ENCODE data around the gene PTPRN2.
"Not testable (repeated sequence)": the region's sequence is repeated elsewhere in the genome, so short reads cannot be mapped to it uniquely, and the experiment has no call there.

PTPRN2 gene

DNA sequence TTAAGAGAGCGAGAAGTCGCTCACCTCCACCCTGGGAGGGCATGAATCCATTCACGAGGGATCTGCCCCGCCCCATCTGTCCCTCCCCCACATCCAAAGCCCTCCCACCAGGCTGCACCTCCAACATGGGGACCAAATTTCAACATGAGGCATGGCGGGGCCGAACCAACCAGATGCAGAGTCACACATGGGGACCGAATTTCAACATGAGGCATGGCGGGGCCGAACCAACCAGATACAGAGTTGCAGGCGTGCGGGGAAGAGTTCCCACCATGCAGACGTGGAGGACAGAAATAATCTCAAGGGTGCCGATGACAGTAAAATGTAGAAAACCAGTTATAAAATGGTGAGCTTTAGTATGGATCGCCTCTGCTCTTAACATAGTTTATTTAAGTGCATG, 686.5 kb downstream of the PTPRN2 start:
- DNase-seq (ENCODE audit: low read depth), result no peak

DNA sequence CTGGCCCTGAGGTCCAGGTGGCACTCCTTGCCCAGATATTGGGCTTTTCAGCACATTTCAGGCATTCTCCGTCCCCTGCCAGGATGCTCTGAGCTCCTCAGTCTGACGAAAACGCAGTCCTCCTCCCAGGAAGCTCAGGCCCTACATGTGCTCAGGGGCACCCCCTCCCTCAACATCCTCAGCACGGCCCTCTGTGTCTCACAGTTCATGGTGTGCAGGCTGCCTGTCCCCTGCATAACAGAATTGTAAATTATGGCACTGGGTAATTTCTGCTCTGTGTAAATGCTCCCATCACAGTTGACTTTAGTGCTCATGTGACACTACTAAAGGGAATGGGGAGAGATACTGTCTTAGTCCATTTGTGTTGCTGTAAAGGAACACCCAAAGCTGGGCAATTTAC, 687.1 kb downstream of the PTPRN2 start:
- DNase-seq (ENCODE audit: low read depth), result no peak

- no peak for DNase-seq (ENCODE audit: low read depth)
These were observed 687.6 kb downstream of the PTPRN2 start for GRCh38 chr7:157900011-157900410.

DNA sequence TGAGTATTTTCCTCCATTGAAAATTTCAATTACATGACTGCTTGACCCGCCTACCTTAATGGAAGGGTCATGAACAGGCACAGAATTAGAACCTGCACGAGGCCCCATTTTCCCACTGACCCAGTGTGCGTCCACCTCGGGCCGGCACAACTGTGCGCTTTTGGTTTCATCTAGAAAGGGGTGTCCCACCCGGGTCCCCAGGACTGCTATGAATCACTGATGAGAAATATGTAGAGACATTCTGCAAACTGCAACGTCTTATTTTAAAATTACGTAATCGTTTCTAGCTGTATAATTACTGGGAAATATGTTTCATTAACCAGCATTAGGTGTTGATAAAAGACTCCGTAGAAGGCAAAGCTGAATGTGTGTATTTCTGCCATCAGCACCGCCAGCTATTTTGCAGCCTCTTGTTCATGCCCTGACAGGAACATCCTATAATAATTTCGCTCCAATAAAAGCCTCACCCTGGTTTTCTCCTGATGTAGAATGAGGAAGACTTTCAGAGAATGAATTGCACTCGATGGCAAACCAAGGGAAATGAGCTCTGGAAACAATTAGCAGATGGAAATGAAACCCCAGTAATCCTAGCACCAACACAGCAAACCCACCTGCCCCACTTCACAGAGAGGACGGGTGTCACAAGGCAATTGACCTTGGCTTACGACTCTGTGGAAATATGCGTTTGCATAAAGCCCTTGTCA, 688.7 kb downstream of the PTPRN2 start:
- no peak for DNase-seq (ENCODE audit: low read depth)

DNA sequence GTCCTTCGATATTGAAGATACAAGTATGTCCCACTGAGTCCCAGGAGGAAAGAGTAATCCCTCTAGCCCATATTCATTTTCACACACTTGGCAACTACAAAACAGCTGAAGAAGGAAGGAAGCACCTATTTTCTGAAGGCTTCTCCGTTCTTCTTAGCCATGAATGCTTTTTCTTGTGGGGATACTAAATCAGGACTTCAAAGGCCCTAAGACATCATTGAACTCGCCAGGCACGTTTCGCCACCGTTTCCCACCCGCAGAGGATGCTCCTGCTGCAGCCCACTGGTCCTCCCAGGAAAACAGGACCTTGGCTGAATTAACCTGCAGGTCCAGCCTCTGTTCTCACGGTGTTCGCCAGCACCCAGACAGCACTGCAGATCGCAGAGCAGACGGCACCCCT, 689.4 kb downstream of the PTPRN2 start:
- DNase-seq (ENCODE audit: low read depth), result no peak

DNA sequence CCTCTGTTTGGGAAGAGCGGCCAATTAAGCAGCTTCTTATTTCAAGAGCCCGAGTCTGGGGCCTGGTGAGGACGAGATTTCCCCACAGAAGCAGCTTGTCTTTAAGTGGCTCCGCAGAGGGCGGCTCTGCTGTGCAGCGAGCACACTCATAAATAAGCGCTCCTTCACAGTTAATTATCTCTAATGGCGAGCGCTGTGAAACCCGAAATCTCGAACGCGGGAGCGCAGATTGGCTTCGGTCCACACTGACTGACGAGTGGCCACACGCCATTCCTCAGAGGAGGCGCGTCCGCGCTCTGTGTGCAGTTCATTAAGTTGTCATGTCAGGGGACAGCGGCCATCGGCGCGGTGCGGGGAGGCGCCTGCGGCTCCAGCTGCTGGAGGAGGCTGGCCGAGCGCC, 689.9 kb downstream of the PTPRN2 start:
- DNase-seq (ENCODE audit: low read depth), result no peak

DNA sequence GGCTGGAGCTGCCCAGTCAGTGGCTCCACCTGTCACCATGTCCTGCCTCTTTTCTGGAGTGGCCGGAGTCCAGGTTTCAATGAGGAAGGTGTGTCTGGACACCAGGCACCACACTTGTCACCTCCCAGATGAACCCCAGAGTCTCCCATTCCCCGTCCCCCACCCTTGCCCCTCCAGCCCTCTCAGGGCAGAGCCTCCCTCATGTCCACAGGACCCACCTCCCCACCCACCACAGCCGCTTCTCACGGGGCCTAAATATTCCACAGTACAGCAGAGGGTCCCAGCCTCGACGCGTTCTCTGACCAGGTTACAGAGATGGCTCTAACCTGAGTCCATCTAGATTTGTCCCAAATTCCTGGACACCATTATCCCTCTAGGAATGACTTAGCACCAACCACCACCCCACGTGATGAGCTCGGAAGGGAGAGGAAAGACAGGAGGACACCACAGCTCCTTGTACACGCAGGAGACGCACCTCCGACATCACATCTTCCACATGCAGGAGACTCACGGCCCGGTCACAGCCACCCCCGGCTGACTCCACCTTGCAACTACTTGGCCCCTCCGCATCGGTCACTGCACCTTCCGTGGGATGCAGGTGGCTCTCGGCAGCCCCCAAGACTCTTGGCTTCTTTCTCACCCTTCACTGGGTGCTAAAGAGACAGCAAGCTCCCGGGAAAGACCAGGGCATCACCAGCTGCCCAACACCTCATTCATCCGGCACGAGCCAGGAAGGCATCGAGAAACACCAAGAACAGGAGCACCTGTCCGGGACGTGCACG, 690.7 kb downstream of the PTPRN2 start:
- DNase-seq (ENCODE audit: low read depth), result no peak

DNA sequence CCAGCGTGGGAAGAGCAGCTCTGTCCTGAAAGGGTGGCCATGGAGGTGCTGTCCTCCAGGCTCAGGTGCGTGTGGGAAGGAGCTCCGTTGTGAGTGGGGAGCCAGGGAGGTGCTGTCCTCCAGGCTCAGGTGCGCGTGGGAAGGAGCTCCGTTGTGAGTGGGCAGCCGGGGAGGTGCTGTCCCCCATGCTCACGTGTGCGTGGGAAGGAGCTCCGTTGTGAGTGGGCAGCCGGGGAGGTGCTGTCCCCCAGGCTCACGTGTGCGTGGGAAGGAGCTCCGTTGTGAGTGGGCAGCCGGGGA, 691.3 kb downstream of the PTPRN2 start:
- not testable (repeated sequence) for DNase-seq (ENCODE audit: low read depth)

DNA sequence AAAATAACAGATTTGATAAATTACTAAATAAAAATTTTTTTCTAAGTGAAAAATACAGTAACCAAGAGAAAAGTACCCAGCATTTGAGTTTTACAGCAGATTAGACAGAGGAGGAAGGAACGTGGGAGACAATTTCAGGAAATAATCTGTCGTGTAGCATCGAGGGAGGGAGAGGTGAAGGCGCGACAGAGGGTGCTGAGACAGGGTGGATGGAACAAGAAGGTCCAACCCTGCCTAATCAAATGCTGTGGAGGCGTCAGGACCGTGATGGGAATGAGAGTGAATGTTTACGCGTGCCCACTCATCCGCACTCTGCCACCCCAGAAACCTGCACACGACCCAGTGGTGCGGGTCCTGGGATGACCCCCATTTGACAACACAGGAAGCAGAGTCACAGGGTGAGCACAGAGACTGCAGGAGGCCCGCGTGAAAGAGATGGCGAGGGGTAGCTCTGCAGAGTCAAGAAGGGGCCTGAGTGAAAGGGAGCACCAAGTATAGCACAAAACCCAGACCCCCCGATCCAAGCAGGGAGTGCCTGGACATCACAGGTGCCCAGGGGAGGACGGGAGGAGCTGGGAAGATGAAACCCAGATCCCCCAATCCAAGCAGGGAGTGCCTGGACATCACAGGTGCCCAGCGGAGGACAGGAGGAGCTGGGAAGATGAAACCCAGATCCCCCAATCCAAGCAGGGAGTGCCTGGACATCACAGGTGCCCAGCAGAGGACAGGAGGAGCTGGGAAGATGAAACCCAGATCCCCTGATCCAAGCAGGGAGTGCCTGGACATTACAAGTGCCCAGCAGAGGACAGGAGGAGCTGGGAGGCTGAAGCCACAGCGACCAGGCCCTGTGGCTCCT, 691.9 kb downstream of the PTPRN2 start:
- no peak for DNase-seq (ENCODE audit: low read depth)

- DNase-seq (ENCODE audit: low read depth), result not testable (repeated sequence)
These were observed 692.5 kb downstream of the PTPRN2 start for GRCh38 chr7:157895098-157895497.

DNA sequence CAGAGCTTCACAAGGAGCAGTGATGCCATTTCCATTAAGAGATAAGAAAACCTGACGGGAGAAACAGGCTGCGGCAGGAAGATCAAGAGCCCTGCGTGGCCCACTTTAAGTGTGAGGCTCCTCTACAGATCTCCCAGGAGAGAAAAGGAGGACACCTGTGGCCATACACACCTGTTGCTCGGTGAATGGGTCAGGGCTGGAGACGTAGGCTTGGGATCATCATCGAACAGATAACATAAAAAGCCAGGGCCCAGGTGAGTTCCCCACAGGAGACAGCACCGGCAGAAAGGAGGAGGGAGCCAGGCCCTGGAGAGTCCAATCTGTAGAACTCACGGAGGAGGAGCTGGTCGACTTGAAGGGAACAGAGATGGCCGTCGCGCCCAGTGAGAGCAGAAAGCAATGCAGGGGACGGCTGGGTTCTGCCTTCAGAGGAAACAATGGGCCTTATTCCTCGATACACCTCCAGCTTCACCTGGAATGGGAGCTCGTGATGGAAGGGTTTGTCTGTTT, 694.0 kb downstream of the PTPRN2 start:
- DNase-seq (ENCODE audit: low read depth), result no peak

DNA sequence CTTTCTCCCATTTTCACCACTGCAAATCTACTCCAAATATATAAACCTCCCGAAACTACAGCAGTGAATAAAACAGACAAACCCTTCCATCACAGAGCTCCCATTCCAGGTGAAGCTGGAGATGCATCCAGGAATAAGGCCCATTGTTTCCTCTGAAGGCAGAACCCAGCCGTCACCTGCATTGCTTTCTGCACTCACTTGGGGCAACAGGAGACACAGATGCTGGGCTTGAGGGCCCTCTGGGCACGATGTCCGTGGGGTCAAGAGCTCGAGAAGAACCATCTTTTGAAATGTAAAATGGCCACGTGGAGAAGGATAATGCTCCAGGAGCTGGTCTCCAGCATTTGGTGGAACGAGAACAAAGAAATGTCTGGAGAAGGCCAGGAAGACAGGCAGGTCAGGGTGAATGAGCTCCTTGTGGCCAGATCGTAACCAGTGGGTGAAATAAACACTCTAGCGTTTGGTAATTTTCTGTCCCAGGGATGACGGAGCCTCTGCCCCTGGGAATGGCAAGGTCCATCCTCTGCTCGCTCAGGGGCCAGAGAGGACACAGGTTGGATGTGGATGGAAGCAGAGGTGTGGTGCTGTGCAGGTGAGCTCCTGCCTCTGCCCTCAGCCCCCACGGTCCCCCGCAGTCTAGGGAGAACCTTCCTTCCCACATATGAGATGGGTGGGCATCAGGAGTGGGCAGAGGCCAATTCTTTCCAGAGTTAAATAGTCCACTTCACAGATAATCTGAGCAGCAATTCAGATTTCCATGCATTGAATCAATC, 694.7 kb downstream of the PTPRN2 start:
- DNase-seq (ENCODE audit: low read depth), result no peak

DNA sequence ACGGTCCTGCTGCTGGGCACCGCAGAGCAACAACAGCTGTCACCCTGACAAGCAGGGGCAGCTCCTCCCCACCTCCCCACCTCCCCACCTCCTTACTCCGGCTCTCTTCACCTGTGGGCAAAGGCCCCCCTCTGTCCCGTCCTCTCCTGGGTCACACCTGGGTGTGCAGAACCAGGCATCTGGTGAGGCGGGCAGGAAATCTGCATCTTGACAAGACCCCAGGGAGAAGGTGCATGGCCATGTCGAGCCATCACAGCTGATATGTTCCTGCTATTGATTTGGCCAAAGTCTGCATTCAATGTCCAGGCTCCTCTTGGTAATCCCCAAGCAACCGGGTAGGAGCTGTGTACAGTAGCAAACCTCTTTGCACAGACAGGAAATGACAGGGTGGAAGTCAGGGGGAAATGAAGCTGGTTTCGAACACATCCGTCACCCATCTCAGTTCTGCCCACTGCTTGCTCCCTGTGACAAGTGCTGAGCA, 696.7 kb downstream of the PTPRN2 start:
- no peak for DNase-seq (ENCODE audit: low read depth)

DNA sequence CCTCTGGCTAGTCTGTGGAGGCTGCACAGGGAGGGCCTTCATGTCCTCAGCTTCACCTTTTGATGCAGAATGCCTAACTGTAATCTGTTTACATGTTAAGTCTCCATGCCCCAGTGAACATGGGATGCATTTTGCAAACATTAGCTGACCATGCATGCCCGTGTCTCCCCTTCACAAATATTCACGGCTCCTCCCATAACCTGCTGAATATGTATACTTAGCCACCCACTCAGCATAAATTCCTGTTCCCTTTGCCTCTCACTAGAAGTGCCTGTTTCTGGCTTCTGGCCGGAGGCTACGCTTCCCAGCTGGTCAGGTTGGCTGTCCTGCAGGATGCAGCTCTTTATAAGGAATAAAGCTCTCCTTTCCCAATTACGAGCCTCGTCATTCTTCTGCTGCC, 698.1 kb downstream of the PTPRN2 start:
- DNase-seq (ENCODE audit: low read depth), result no peak

DNA sequence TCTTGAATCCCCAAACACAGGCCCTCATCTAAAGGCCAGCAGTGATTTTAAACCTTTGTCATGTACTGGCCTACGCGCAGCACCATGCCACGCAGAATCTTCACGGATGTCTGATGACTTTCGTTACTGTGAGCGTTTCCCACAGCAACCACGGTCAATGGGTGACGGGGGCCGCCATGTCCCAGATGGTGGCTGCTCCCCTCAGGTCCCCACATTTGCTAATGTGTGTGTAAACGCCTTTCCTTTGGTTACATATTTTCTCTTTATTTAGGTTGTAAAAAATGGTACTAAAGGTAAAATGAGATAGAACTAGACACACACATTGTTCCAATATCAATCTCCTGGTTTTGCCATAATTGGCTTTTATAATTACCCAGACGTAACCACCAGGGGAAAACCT, 699.0 kb downstream of the PTPRN2 start:
- no peak for DNase-seq (ENCODE audit: low read depth)

GRCh38 chr7:157887400-157887799, 700.2 kb downstream of the PTPRN2 start:
- no peak for DNase-seq (ENCODE audit: low read depth)

GRCh38 chr7:157886711-157887110, 700.9 kb downstream of the PTPRN2 start:
- DNase-seq (ENCODE audit: low read depth), result no peak

GRCh38 chr7:157886266-157886665, 701.4 kb downstream of the PTPRN2 start:
- DNase-seq (ENCODE audit: low read depth), result no peak

- no peak for DNase-seq (ENCODE audit: low read depth)
These were observed 702.5 kb downstream of the PTPRN2 start for GRCh38 chr7:157885140-157885539.

DNA sequence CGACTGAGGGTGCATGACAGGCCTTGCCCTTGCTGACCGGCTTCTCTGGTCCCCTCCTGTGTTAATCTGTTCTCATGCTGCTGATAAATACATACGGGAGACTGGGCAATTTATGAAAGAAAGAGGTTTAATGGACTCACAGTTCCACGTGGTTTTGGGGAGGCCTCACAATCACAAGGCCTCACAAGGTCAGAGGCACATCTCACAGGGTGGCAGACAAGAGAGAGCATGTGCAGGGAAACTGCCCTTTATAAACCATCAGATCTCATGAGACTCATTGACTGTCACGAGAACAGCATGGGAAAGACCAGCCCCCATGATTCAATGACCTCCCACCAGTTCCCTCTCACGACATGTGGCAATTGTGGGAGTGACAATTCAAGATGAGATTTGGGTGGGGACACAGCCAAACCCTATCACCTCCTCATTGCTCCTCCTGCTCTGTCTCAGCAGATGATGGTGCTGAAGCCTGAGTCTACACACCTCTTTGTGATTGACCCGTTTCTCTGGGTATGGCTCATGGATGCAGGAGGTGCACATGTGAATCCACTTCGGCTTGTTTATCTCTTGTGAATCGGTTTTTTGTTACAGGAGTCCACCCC, 703.1 kb downstream of the PTPRN2 start:
- DNase-seq (ENCODE audit: low read depth), result no peak

DNA sequence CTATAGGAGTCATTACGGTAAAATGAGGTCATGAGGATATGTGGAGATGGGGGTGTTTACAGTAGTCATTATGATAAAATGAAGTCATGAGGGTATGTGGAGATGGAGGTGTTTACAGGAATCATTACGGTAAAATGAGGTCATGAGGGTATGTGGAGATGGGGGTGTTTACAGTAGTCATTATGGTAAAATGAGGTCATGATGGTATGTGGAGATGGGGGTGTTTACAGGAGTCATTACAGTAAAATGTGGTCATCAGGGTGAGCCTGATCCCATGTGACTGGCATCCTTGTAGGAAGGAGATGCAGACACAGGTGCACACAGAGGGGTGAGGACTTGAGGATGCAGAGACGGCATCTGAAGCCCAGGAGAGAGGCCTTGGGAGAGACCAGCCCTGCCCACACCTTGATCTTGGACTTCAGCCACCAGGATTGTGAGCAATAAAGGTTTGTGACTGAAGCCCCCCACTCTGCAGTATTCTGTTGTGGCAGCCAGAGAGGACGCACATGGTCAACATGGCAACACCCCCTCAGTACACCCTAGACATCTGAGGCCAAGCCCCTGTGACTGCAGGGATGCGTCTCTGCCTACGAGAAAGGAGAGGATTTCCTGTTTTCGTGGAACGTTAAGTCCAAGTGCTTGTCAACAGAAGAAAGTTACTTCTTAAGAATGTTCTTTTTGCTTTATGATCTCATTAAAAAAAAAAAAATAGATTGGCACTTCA, 706.4 kb downstream of the PTPRN2 start:
- DNase-seq (ENCODE audit: low read depth), result no peak

Measured in HS-5 (cell line).